IMR-90 (cell line): Measurements from ENCODE around the gene SELENOV. TPM values are rescaled to one million over a fixed set of nuclear protein-coding genes. Genes with fewer than 3 reads are reported as not detected.
A peak's percentile ranks its signal among the peaks of the same experiment; 100 is the strongest.

ENCODE experiments used
- ATAC-seq: fragments of 200-7000 bp; cut with Tn5 transposase; 2 replicates; pipeline ENCODE4 v1.9.1; 2020; ENCODE audit warnings: low read depth, mild to moderate bottlenecking, moderate library complexity
- BruUV-seq: library from RNA; stranded (reverse); fragments of 400-500 nt; replicated peaks from 2 replicates; lab custom pipeline; 2021; lab: Mats Ljungman, UMichigan
- CTCF ChIA-PET: fragments of 300-600 bp; formaldehyde crosslinking; extraction: SDS; loops from one replicate; lab custom pipeline; 2021; ENCODE audit warnings: antibody characterized with exemption; lab: Yijun Ruan, JAX
- POLR2A ChIA-PET: fragments of 300-600 bp; sonication (Branson Sonifier 250); formaldehyde crosslinking; loops from one replicate; lab custom pipeline; 2022; ENCODE audit warnings: antibody characterized with exemption; ENCODE audit not compliant: unreplicated experiment; lab: Charles Lee
- DNase-seq: peaks from one replicate; pipeline ENCODE4 v3.0.0; 2013
- H2AFZ ChIP-seq: replicated peaks from 2 replicates; pipeline ENCODE3; 2013; ENCODE audit warnings: low read length, mild to moderate bottlenecking; ENCODE audit not compliant: poor library complexity
- H2AK5ac ChIP-seq: 2 replicates; pipeline ENCODE4 v1.6.1; 2013; ENCODE audit warnings: low read depth, low read length, inconsistent platforms
- H2AK9ac ChIP-seq: replicated peaks from 2 replicates; pipeline ENCODE3; 2013; ENCODE audit warnings: mild to moderate bottlenecking, low read depth, low read length, moderate library complexity; ENCODE audit not compliant: poor library complexity
- H2BK120ac ChIP-seq: 2 replicates; pipeline ENCODE4 v1.6.1; 2013; ENCODE audit warnings: low read depth, low read length, inconsistent platforms
- H2BK15ac ChIP-seq: 3 replicates; pipeline ENCODE4 v1.6.1; 2013; ENCODE audit warnings: low read depth, low read length, inconsistent platforms
- H2BK20ac ChIP-seq: 2 replicates; pipeline ENCODE4 v1.6.1; 2013; ENCODE audit warnings: low read depth, mild to moderate bottlenecking, inconsistent platforms, low read length, moderate library complexity
- H2BK5ac ChIP-seq: 2 replicates; pipeline ENCODE4 v1.6.1; 2013; ENCODE audit warnings: mild to moderate bottlenecking, low read depth, low read length, inconsistent platforms; ENCODE audit not compliant: poor library complexity, severe bottlenecking
- H3K14ac ChIP-seq: replicated peaks from 2 replicates; pipeline ENCODE4 v1.6.1; 2013; ENCODE audit warnings: low read depth, low read length, inconsistent platforms
- H3K18ac ChIP-seq: 2 replicates; pipeline ENCODE4 v1.6.1; 2013; ENCODE audit warnings: low read depth, low read length, control low read depth
- H3K23ac ChIP-seq: 2 replicates; pipeline ENCODE4 v1.6.1; 2013; ENCODE audit warnings: low read depth, low read length, inconsistent platforms
- H3K27ac ChIP-seq: 2 replicates; pipeline ENCODE4 v1.5.1; 2013; ENCODE audit warnings: mild to moderate bottlenecking, control low read depth, low read length; ENCODE audit not compliant: insufficient read depth
- H3K27me3 ChIP-seq: 2 replicates; pipeline ENCODE4 v1.6.1; 2013; ENCODE audit warnings: low read length; ENCODE audit not compliant: control insufficient read depth, insufficient read depth
- H3K36me3 ChIP-seq: 2 replicates; pipeline ENCODE4 v1.6.1; 2013; ENCODE audit warnings: low read length, mixed read lengths; ENCODE audit not compliant: control insufficient read depth, insufficient read depth
- H3K4ac ChIP-seq: 2 replicates; pipeline ENCODE4 v1.6.1; 2013; ENCODE audit warnings: low read depth, low read length, inconsistent platforms
- H3K4me1 ChIP-seq: 2 replicates; pipeline ENCODE4 v1.6.1; 2013; ENCODE audit warnings: low read length, mixed read lengths; ENCODE audit not compliant: control insufficient read depth, insufficient read depth
- H3K4me2 ChIP-seq: 2 replicates; pipeline ENCODE4 v1.6.1; 2013; ENCODE audit warnings: low read depth, mild to moderate bottlenecking, control low read depth, low read length, moderate library complexity
- H3K4me3 ChIP-seq: 2 replicates; pipeline ENCODE4 v1.5.1; 2013; ENCODE audit warnings: low read depth, mild to moderate bottlenecking, control low read depth, low read length, moderate library complexity; ENCODE audit not compliant: insufficient read depth
- H3K56ac ChIP-seq: 2 replicates; pipeline ENCODE4 v1.6.1; 2013; ENCODE audit warnings: low read length, inconsistent platforms; ENCODE audit not compliant: insufficient read depth; ENCODE audit errors: extremely low read depth
- H3K79me1 ChIP-seq, 2 experiments: 2 replicates each; pipeline ENCODE4 v1.6.1; 2013; ENCODE audit warnings: low read length in 2 of 2, inconsistent platforms in 1 of 2, low read depth in 1 of 2
- H3K9ac ChIP-seq: 2 replicates; pipeline ENCODE4 v1.6.1; 2013; ENCODE audit warnings: low read depth, low read length, control low read depth
- H3K9me1 ChIP-seq: 2 replicates; pipeline ENCODE4 v1.6.1; 2013; ENCODE audit warnings: low read length, inconsistent platforms; ENCODE audit not compliant: insufficient read depth
- H3K9me3 ChIP-seq: 2 replicates; pipeline ENCODE4 v1.6.1; 2013; ENCODE audit warnings: low read length; ENCODE audit not compliant: control insufficient read depth, insufficient read depth
- H4K20me1 ChIP-seq: 2 replicates; pipeline ENCODE4 v1.6.1; 2013; ENCODE audit warnings: low read length, inconsistent platforms; ENCODE audit not compliant: insufficient read depth
- H4K5ac ChIP-seq: 2 replicates; pipeline ENCODE4 v1.6.1; 2013; ENCODE audit warnings: mild to moderate bottlenecking, low read depth, low read length, control low read depth
- H4K8ac ChIP-seq, 2 experiments: 2 replicates each; pipeline ENCODE4 v1.6.1; 2013; ENCODE audit warnings: low read depth in 2 of 2, low read length in 2 of 2, control low read depth in 1 of 2, inconsistent platforms in 1 of 2
- H4K91ac ChIP-seq: 2 replicates; pipeline ENCODE4 v1.6.1; 2013; ENCODE audit warnings: low read depth, low read length, inconsistent platforms; ENCODE audit not compliant: insufficient read depth
- BHLHE40 ChIP-seq: fragments of 150-350 bp; IDR thresholded peaks from 2 replicates; pipeline ENCODE4 v1.6.1; 2016; ENCODE audit warnings: mild to moderate bottlenecking, low read depth, low read length
- CEBPB ChIP-seq: IDR thresholded peaks from 2 replicates; pipeline ENCODE4 v1.6.1; 2012; ENCODE audit warnings: low read depth, low read length, improper control_type of control experiment
- CHD1 ChIP-seq: IDR thresholded peaks from 2 replicates; pipeline ENCODE4 v1.6.1; 2012; ENCODE audit warnings: low read depth, low read length, improper control_type of control experiment
- FOS ChIP-seq: fragments of 150-350 bp; IDR thresholded peaks from 2 replicates; pipeline ENCODE4 v1.6.1; 2016; ENCODE audit warnings: low read depth, low read length
- MAFK ChIP-seq: IDR thresholded peaks from 2 replicates; pipeline ENCODE4 v1.6.1; 2012; ENCODE audit warnings: low read depth, low read length, improper control_type of control experiment
- MAZ ChIP-seq: IDR thresholded peaks from 2 replicates; pipeline ENCODE4 v1.6.1; 2012; ENCODE audit warnings: low read depth, mild to moderate bottlenecking, low read length, improper control_type of control experiment, moderate library complexity, borderline replicate concordance
- MXI1 ChIP-seq: IDR thresholded peaks from 2 replicates; pipeline ENCODE4 v1.6.1; 2012; ENCODE audit warnings: low read depth, mild to moderate bottlenecking, low read length, moderate library complexity, borderline replicate concordance
- NFE2L2 ChIP-seq: fragments of 150-350 bp; IDR thresholded peaks from 2 replicates; pipeline ENCODE4 v1.6.1; 2016; ENCODE audit warnings: low read depth, mild to moderate bottlenecking, low read length
- POLR2A ChIP-seq: IDR thresholded peaks from 2 replicates; pipeline ENCODE4 v1.6.1; 2012; ENCODE audit warnings: mild to moderate bottlenecking, low read depth, low read length
- RAD21 ChIP-seq: IDR thresholded peaks from 2 replicates; pipeline ENCODE4 v1.6.1; 2012; ENCODE audit warnings: low read length, improper control_type of control experiment
- RCOR1 ChIP-seq: IDR thresholded peaks from 2 replicates; pipeline ENCODE4 v1.6.1; 2012; ENCODE audit warnings: mild to moderate bottlenecking, low read length, improper control_type of control experiment; ENCODE audit not compliant: insufficient replicate concordance
- RFX5 ChIP-seq: IDR thresholded peaks from 2 replicates; pipeline ENCODE4 v1.8.0; 2012; ENCODE audit warnings: low read depth, mild to moderate bottlenecking, low read length, moderate library complexity
- SMC3 ChIP-seq: fragments of 150-350 bp; IDR thresholded peaks from 2 replicates; pipeline ENCODE4 v1.6.1; 2016; ENCODE audit warnings: low read depth, mild to moderate bottlenecking, antibody characterized with exemption, low read length, moderate library complexity
- WGBS, 2 experiments: methylation state at CpG; one replicate each; pipeline versions ENCODE4 v1.1.5 to v1.1.7; 2013; ENCODE audit warnings: missing lambda C conversion rate in 2 of 2; ENCODE audit not compliant: insufficient read length in 1 of 2; ENCODE audit errors: extremely low coverage in 2 of 2; 5-methylcytosine and 5-hydroxymethylcytosine counted together
- dilution Hi-C: fragments of 300-500 bp; cut with HindIII; formaldehyde crosslinking; loops from one replicate; pipeline ENCODE4 v1.14.3; 2018; ENCODE audit warnings: low sequenced_read_pairs; ENCODE audit not compliant: unreplicated experiment
- in situ Hi-C: fragments of 300-500 bp; cut with MboI; formaldehyde crosslinking; loops from 3 replicates; pipeline ENCODE4 v1.14.3; 2019; ENCODE audit warnings: low sequenced_read_pairs, inconsistent platforms, mixed read lengths
- intact Hi-C: fragments of 100-400 bp; cut with micrococcal nuclease; formaldehyde crosslinking; loops from 2 replicates; pipeline ENCODE4 v1.10.0; 2022
- polyA plus RNA-seq, 3 experiments: library from polyadenylated mRNA; depleted of rRNA; stranded (reverse); fragments of >200 nt; gene quantifications; 2 replicates each; pipeline ENCODE4 v1.2.3, GENCODE V29; 2012; ENCODE audit warnings: low replicate concordance in 1 of 3
- total RNA-seq: library from RNA; depleted of rRNA; stranded (reverse); fragments of >200 nt; gene quantifications from 2 replicates; pipeline ENCODE4 v1.2.3, GENCODE V29; 2012
- TF ChIP-seq, protein P1 (sequence below): fragments of 150-350 bp; IDR thresholded peaks from 2 replicates; pipeline ENCODE4 v1.6.1; 2017; ENCODE audit warnings: mild to moderate bottlenecking, antibody characterized with exemption, low read length, low read depth
- TF ChIP-seq, protein P2 (sequence below): fragments of 150-350 bp; IDR thresholded peaks from 2 replicates; pipeline ENCODE4 v1.6.1; 2016; ENCODE audit warnings: low read depth, mild to moderate bottlenecking, low read length, moderate library complexity, borderline replicate concordance
- TF ChIP-seq, protein P3 (sequence below): conservative IDR thresholded peaks from 2 replicates; pipeline ENCODE4 v1.5.1; 2012; ENCODE audit warnings: mild to moderate bottlenecking, low read depth, low read length, improper control_type of control experiment

SELENOV gene
- total and polyA plus RNA-seq, 2 of the 4 experiments (the other 2 are of a cell fraction), result not detected

DNA sequence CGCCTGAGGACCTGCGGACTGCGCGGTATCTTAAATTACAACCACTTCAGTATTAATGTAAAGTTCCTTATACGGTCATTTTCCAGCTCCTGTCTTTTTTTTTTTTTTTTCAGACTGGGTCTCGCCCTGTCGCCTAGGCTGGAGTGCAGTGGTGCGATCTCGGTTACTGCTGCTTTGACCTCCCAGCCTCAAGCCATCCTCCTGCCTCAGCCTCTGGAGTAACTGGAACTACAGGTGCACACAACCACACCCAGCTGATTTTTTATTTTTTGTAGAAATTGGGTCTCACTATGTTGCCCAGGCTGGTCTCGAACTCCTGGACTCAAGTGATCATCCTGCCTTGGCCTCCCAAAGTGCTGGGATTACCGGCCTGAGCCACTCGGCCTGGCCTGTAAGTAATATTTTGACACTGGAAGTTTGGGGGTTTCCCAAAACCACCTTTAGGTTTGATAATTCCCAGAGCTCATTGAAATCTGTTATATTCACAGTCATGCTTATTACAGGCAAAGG is 18.1 kb downstream of the SELENOV start:
- Histone ChIP-seq H2AK5ac (no peak overlapping the region), H4K20me1 (no peaks in the 10 kb centered on the region), H3K23ac (no peak overlapping the region), H3K9me3 (no peaks in the 10 kb centered on the region), H2BK120ac (no peak overlapping the region), H3K56ac (no peak overlapping the region), H3K4me3 (no peak overlapping the region), H3K4ac (no peak overlapping the region), H3K79me1 (peaks cover 7 to 40% of the 10 kb centered on the region in 2 experiments; a peak in 2 of 4 replicates), H3K14ac (no peak overlapping the region), H2AK9ac (no peak overlapping the region), H4K5ac (no peak overlapping the region), H3K4me1 (no peaks in the 10 kb centered on the region), H2BK20ac (no peak overlapping the region), H3K9ac (no peak overlapping the region), H3K4me2 (no peak overlapping the region), H4K91ac (no peak overlapping the region), H3K36me3 (no peaks in the 10 kb centered on the region; the same call in 1 of the 2 replicates), H2AFZ (peak overlapping the region; percentile 97), H2BK5ac (no peak overlapping the region), H3K18ac (no peak overlapping the region), H3K27me3 (no peaks in the 10 kb centered on the region), H3K27ac (no peak overlapping the region), H4K8ac (no peak overlapping the region), H2BK15ac (no peak overlapping the region), H3K9me1 (no peaks in the 10 kb centered on the region)
- BruUV-seq, result no TSS peak
- in situ Hi-C loops (no loop called here), intact Hi-C loops (loop anchor here (2.0 to 5.0 kb wide), 3 partner anchors 36 to 130 kb away; partner anchors contain the start of genes DLL3 and TIMM50), dilution Hi-C loops (no loop called here)
- DNase-seq (no peak), ATAC-seq (no peak)
- 0% methylated on average over 3 of the region's 12 CpGs; no CpG with 5 or more reads in 1 of the 2 experiments for WGBS, 2 experiments
- ChIA-PET POLR2A (interaction anchor here (0.8 kb wide), 1 partner anchor 97 kb away, joined by 3 read pairs; the partner anchor contains the start of gene RPS16), CTCF (interaction anchor here (0.9 to 1.6 kb wide), 3 partner anchors 18 to 93 kb away, joined by 3 to 10 read pairs (median 3); no protein-coding TSS in a partner anchor)
- TF ChIP-seq FOS (no peak), MXI1 (no peak), RAD21 (no peak), SMC3 (no peak), POLR2A (no peak), MAFK (no peak), CEBPB (no peak), CHD1 (no peak), MAZ (no peak), NFE2L2 (no peak), RCOR1 (no peak), BHLHE40 (no peak), RFX5 (no peak)
- TF ChIP-seq, protein P1, sequence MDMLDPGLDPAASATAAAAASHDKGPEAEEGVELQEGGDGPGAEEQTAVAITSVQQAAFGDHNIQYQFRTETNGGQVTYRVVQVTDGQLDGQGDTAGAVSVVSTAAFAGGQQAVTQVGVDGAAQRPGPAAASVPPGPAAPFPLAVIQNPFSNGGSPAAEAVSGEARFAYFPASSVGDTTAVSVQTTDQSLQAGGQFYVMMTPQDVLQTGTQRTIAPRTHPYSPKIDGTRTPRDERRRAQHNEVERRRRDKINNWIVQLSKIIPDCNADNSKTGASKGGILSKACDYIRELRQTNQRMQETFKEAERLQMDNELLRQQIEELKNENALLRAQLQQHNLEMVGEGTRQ, result no peak
- TF ChIP-seq, protein P2, sequence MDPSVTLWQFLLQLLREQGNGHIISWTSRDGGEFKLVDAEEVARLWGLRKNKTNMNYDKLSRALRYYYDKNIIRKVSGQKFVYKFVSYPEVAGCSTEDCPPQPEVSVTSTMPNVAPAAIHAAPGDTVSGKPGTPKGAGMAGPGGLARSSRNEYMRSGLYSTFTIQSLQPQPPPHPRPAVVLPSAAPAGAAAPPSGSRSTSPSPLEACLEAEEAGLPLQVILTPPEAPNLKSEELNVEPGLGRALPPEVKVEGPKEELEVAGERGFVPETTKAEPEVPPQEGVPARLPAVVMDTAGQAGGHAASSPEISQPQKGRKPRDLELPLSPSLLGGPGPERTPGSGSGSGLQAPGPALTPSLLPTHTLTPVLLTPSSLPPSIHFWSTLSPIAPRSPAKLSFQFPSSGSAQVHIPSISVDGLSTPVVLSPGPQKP, result no peak
- TF ChIP-seq, protein P3, sequence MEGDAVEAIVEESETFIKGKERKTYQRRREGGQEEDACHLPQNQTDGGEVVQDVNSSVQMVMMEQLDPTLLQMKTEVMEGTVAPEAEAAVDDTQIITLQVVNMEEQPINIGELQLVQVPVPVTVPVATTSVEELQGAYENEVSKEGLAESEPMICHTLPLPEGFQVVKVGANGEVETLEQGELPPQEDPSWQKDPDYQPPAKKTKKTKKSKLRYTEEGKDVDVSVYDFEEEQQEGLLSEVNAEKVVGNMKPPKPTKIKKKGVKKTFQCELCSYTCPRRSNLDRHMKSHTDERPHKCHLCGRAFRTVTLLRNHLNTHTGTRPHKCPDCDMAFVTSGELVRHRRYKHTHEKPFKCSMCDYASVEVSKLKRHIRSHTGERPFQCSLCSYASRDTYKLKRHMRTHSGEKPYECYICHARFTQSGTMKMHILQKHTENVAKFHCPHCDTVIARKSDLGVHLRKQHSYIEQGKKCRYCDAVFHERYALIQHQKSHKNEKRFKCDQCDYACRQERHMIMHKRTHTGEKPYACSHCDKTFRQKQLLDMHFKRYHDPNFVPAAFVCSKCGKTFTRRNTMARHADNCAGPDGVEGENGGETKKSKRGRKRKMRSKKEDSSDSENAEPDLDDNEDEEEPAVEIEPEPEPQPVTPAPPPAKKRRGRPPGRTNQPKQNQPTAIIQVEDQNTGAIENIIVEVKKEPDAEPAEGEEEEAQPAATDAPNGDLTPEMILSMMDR, result no peak
